Stimulated activated CD4-positive, alpha-beta T cell treated with anti-CD3 and anti-CD28 coated beads, Interleukin-2, amount 100 ng/mL, for 4 hours (primary cell): ENCODE results near the gene ARHGAP33.

ENCODE experiments used
- DNase-seq: peaks from one replicate; pipeline ENCODE4 v3.0.0-alpha.2; 2020; ENCODE audit warnings: low read depth

Gene ARHGAP33

DNA sequence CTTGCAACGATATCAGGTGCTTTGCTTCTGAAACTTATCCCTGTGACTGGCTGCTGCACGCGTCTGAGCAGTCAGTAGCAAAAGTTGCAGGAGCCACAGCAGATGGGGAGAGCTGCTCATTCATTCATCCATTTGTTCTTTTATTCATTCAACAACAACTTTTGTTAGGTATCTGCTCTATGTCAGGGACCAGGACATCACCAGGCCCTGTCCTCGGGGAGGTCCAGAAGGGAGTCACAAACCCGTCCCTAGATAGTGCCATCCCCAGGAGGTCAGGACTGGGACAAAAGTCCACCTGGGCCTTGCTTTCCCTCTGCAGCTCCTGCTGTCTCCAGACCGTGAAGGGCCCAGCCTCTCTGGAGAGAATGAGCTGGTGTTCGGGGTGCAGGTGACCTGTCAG is 2.6 kb downstream of the ARHGAP33 start:
- no peak for DNase-seq

DNA sequence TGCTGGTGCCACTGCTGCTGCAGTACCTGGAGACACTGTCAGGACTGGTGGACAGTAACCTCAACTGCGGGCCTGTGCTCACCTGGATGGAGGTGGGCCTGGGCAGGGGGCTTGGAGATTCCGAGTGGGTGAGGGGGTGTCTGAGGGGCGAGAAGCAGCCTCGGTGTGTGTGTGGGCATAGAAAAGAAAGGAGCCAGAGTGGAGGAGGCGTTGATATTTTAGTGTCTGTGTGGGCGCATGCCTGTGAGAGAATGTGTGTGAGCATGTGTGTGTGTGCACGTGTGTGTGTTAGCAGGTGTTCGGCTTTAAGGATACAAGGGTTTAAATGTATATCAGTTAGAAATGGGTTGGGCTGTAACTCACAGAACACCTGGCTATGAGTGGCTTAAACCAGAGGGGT is 3.7 kb downstream of the ARHGAP33 start:
- DNase-seq, result no peak

DNA sequence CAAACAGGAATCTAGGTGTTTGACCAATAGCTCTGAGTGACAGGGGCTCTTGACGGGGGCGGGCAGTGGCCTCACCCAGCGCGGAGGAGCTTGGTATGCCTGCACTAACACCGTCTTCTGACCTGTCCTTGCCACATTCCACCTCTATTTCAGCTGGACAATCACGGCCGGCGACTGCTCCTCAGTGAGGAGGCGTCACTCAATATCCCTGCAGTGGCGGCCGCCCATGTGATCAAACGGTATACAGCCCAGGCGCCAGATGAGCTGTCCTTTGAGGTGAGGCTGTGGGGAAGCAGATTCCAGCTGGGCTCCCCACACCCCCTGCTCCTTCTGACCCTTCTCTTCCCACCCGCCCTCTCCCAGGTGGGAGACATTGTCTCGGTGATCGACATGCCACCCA is 4.7 kb downstream of the ARHGAP33 start:
- no peak for DNase-seq

DNA sequence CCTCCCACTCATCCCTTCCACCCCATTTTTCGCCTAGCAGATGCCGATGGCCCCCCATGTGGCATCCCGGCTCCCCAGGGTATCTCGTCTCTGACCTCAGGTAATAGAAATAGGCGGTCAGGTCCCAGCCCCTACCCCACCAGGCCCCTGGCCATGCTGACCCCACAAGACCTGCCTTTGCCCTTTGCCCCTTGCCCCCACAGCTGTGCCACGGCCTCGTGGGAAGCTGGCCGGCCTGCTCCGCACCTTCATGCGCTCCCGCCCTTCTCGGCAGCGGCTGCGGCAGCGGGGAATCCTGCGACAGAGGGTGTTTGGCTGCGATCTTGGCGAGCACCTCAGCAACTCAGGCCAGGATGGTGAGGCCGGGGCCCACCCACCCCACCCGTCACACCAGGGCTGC is 5.4 kb downstream of the ARHGAP33 start:
- no peak for DNase-seq

DNA sequence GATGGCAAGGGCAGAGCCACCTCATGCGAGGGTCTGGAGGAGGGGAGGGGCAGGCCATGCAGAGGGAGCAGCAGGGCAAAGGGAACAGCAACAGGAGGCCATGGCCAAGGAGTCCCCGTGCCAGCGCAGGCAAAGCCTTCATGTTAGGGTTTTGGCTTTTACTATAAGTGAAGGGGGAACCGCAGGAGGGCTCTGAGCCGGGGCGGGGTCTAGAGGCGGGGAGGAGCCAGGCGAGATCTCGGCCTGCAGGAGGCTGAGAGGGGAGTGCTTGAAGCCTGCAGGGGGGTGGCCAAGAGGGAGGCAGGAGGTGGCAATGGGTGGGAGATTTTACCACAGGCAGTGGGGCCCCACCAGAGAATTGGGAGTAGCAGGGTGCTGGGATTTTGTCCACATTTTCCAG is 6.3 kb downstream of the ARHGAP33 start:
- DNase-seq, result no peak

DNA sequence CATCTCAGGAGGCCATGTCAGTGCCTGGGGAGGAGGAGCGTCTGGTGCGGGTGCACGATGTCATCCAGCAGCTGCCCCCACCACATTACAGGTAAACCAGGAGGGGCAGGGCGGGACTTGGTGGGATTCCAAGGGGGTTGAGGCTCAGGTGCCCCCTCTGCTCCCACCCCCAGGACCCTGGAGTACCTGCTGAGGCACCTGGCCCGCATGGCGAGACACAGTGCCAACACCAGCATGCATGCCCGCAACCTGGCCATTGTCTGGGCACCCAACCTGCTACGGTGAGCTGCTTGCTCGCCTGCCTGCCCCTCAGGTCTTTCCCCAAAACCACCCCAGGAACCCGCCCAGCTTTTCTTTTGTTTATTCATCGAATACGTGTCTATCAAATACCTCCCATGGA is 7.2 kb downstream of the ARHGAP33 start:
- no peak for DNase-seq

DNA sequence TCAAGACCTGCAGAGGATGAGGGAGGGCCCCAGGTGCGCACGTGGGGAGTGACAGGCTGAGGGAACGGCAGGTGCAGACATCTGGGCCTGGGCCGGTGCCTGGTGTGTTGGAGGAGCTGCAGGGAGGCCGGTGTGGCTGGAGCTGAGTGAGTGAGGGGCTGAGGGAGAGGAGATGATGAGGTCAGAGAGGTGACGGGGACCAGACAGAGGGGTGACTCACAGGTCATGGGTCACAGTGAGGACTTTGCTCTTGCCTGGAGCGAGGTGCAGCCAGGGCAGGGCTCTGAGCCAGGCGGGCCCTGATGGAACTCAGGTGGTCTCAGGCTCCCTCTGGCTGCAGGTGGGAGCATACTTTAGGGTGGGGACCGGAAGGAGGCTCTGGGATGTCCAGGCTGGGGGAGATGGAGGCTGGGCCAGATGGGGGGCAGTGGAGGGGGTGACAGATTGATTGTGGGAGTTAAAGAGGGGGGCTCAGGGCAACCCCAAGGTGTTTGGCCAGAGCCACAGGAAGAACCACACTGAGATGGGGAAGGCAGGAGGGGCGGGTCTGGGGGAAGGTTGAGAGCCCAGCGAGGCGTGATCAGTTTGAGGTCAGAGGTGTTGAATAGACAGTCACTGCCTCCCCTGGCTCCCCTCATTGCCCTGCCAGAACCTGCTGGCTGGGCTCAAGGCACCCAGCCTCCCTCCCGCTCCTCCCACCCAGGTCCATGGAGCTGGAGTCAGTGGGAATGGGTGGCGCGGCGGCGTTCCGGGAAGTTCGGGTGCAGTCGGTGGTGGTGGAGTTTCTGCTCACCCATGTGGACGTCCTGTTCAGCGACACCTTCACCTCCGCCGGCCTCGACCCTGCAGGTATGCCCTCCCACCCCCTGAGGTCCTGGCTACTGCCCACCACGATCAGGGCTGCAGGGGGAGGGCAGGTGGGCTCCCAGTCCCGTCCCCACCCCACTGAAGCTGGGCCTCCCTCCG is 8.4 kb downstream of the ARHGAP33 start:
- no peak for DNase-seq

DNA sequence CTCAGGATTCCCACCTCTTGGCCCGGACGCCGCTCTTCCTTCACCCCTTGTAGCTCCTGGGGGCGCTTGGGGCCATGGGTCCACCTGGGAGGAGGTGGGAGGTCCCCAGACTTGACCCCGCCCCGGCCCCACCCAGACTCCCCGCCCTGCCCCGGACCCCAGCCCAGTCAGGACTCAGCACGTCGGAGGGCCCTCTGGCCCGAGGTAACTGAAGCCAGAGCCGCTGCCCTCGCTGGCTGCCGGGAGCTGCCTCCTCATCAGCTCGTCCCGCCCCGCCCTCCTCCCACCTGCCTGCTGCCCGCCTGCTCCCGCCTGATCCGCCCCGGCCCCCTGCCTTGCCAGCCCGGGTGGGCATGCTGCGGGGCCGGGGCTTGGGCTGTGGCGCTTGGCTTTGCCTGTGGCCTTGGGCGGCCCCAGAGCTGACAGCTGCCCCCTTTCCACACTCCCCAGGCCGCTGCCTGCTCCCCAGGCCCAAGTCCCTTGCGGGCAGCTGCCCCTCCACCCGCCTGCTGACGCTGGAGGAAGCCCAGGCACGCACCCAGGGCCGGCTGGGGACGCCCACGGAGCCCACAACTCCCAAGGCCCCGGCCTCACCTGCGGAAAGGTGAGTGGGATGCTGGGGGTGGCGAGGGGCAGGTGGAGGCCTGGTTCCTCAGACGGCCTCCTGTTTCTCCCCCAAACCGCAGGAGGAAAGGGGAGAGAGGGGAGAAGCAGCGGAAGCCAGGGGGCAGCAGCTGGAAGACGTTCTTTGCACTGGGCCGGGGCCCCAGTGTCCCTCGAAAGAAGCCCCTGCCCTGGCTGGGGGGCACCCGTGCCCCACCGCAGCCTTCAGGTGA is 9.4 kb downstream of the ARHGAP33 start:
- DNase-seq, result no peak

DNA sequence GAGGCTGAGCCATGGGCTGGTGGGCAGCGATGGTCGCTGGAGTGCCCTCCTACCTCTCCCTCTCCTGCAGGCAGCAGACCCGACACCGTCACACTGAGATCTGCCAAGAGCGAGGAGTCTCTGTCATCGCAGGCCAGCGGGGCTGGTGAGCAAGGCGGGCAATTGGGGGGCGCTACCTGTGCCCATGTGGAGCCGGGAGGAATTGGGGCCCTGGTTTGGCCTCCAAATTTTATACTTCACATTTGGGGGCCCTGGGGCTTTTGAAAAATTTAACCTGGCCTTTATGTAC is 9.9 kb downstream of the ARHGAP33 start:
- DNase-seq, result no peak

DNA sequence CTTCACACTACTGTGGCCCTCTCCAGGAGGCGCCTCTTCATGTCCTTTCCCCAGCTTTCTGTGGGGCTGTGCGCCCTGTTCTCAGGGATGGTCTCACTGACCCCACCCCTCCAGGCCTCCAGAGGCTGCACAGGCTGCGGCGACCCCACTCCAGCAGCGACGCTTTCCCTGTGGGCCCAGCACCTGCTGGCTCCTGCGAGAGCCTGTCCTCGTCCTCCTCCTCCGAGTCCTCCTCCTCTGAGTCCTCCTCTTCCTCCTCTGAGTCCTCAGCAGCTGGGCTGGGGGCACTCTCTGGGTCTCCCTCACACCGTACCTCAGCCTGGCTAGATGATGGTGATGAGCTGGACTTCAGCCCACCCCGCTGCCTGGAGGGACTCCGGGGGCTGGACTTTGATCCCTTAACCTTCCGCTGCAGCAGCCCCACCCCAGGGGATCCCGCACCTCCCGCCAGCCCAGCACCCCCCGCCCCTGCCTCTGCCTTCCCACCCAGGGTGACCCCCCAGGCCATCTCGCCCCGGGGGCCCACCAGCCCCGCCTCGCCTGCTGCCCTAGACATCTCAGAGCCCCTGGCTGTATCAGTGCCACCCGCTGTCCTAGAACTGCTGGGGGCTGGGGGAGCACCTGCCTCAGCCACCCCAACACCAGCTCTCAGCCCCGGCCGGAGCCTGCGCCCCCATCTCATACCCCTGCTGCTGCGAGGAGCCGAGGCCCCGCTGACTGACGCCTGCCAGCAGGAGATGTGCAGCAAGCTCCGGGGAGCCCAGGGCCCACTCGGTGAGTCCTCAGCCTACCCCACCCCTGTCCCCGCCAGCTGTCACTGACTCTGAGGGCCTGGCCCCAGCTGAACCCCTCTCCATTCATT is 11.2 kb downstream of the ARHGAP33 start:
- DNase-seq, result no peak

DNA sequence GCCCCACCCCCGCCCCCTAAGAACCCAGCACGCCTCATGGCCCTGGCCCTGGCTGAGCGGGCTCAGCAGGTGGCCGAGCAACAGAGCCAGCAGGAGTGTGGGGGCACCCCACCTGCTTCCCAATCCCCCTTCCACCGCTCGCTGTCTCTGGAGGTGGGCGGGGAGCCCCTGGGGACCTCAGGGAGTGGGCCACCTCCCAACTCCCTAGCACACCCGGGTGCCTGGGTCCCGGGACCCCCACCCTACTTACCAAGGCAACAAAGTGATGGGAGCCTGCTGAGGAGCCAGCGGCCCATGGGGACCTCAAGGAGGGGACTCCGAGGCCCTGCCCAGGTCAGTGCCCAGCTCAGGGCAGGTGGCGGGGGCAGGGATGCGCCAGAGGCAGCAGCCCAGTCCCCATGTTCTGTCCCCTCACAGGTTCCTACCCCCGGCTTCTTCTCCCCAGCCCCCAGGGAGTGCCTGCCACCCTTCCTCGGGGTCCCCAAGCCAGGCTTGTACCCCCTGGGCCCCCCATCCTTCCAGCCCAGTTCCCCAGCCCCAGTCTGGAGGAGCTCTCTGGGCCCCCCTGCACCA is 11.9 kb downstream of the ARHGAP33 start:
- DNase-seq, result no peak

DNA sequence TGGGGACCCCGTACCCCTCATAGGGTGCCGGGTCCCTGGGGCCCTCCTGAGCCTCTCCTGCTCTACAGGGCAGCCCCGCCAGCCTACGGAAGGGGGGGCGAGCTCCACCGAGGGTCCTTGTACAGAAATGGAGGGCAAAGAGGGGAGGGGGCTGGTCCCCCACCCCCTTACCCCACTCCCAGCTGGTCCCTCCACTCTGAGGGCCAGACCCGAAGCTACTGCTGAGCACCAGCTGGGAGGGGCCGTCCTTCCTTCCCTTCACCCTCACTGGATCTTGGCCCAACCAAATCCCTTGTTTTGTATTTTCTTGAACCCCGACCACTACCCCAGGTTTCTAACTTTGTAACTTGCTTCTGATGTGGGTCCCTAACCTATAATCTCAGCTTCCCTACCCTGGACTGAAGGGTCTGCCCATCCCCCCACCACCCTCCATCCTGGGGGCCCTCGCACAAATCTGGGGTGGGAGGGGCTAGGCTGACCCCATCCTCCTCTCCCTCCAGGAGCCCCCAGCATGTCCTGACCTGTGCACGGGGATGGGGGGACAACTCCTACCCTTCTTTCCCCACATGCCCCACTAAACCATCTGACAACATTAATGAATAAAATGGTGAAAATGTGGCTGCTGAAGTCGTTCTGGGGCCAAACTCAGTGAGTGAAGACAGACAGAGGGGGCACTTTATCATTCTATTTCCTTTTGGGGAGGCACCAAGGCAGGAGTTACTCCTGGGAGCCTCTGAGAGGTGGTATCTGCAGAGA is 13.0 kb downstream of the ARHGAP33 start:
- no peak for DNase-seq

DNA sequence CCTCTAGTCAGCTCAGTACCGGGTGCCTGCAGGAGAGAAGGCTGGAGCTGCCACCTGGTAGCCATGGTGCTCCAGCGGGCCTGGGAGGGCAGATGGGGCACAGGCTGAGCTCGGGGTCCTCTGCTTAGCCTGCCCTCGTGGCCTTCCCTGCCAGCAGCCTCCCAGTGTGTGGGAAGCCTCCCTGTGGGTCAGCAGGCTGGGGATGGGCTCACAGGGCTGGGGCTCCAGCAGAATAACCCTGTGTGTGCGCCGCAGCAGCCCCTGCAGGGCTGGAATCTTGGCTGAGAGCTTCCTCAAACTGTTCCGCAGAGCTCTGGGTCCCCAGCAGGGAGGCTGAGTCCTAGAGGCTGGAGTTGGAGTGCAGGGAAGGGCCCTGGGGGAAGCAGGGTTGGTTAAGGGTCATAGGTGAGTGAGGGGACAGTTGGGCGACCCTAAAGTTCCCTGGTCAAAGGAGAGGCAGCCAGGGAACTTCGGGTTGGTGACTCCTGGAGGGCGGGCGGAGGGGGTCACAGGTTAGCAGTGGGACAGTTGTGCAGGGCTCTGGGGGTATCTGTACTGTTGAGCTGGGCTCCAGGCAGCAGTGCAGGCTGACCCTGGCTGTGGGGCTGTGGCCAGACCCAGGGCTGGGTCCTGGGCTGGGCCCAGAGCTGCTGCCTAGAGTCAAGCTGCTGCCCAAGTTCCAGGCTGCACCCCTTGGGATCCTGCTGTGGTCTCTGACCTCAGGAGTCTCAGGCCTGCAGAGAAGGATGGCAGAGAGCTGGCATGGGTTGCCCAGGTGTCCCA is 14.0 kb downstream of the ARHGAP33 start:
- no peak for DNase-seq

DNA sequence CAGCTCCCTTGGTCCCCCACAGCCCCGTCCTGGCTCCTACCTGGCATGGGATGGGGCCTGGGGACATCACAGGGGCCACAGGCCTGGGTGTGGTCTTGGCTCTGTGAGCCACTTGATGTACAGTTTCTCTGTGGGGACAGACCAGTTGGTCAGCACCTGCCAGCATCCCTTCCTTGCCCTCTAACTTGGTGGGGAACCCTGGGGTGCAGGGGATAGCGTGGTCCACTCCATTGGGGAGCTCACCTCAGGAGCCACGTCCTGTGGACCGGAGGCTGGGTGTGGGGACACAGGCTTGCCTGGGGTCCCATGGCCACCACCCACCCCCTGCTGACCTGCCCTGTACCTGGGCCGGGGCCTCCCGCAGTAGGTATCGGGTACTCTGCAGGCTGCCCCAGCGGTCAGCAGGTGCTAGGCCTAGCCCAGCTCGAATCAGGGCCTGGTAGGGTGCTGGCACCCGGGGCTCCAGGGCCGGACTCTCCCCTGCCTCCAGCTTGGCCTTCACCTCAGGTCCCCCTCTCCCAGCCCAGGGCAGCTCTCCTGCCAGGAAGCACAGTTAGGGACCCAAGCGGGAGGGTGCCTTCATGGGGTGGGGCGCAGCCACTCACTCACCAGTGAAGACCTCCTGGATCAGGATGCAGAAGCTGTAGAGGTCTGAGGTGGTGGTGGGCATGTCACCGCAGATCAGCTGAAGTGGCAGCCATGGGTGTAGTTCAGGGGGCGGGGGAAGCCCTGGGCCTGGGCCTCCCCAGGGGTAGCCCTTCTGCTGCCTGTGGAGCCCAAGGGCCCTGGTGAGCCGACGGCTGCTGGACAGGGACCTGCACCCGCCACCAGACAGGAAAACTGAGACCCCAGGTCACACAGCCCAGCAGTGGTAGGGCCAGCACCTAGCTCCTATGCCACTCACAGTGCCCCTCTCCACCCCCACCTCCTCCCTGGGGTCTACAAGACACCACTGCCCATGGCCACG is 14.9 kb downstream of the ARHGAP33 start:
- no peak for DNase-seq

DNA sequence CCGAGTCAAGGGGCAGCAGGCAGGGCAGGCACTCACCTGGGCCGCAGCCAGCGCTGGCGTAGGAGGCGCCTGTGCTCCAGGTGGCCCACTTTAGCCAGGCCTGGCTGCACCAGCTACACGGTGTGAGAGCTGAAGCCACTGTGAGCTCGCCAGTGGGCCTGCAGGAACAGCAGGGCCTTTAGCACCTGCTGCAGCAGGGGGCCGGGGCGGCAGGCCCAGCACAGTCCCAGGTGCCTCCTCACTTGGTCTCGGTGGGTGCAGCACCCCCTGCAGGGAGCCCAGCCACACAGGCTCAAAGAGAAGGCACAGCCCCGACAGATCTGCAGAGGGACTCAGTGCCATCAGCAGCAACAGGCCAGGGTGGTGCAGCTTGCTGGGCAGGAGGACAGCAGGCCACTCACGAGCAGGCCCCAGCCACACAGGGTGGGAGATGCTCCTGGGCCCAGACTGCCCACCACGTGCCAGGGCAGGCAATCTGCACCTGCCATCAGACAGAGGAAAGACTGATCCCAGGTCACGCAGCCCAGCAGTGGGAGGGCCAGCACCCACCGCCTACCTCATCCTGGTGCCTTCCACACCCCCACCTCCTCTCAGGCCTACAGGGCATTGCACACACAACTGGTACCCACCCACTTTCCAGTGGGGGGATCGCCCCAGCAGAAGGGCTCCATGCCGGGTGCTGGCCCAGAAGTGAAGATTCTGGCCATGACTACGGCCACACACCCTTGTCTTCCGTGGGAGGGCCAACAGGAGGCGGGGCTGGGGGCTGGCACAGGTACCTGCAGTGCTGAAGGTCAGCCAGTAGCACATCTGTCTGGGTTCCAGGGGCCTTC is 15.8 kb downstream of the ARHGAP33 start:
- DNase-seq, result no peak

DNA sequence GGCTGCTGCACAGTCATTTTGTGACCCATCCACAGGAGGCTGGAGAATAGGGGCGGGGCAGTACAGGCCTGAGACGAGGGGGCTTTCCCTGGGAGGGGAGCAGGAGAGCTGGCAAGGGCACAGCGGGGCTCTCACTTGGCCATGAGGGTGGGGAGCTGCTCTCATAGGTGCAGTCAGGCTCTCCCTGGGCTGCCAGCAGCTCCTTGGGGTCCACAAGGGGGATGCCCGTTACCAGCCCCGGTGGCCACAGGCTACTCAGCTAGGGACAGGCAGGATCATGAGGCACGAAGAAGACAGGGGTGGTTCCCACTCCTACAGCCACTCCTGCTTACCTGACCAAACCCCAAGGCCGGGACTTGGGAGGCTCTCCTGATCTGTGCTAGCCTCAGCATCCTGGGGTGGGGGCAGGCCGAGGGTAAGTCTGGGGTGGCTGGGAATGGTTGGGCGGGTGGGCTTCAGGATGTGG is 16.5 kb downstream of the ARHGAP33 start:
- no peak for DNase-seq

DNA sequence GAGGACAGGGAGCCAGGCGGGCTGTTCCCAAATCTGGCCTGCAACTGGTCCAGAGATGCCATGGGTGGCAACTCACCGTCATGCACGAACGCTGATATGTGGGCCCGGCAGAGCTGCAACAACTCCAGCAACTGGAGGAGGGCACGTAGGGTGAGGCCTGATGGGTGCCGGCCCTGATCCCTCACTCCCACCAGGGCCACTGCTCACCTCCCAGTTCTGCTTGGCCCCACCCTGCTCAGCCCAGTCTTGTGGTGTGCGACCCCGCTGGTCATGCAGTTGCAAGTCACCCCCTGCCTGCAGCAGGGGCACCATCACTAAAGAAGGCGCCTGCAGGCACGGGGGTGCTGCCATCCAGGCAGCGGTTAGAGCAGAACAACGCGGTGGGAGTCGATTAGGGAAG is 16.9 kb downstream of the ARHGAP33 start:
- no peak for DNase-seq

DNA sequence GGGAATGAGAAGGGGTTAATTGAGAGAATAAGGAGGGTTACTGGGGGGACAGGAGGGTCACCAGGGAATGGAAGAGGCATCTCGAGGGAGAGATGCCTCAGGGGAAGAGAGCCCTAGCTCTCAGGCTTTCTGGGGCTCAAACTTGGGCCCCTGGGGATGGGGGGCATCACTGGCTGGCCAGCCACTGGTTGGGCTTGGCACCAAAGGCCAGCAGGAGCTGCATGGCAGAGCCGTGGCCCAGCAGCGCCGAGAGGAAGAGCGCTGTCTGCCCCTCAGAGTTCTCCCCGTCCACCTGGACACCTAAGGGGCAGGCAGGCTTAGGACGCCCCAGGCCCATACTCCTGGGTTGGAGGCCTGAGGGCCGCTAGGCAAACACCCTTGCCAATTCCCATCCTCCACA is 17.5 kb downstream of the ARHGAP33 start:
- DNase-seq, result no peak
